Ovary (tissue), 3 donors: Measurements from ENCODE around the gene KCNMA1.

Experiments used
- EP300 ChIP-seq: sonication (generic); formaldehyde crosslinking; IDR thresholded peaks from one replicate; pipeline ENCODE4 v1.6.1; 2017; ENCODE audit warnings: antibody characterized with exemption
- POLR2A ChIP-seq: fragments of 450-650 bp; IDR thresholded peaks from one replicate; pipeline ENCODE4 v1.6.1; 2017; ENCODE audit warnings: antibody characterized with exemption, mild to moderate bottlenecking, moderate library complexity
- TF ChIP-seq, protein P1 (sequence below), 3 donors: fragments of 450-650 bp in 2 of 3; fragments of 200-600 bp in 1 of 3; IDR thresholded peaks; one replicate each; pipeline versions ENCODE4 v1.5.1 to v1.8.0; 2016 to 2022; ENCODE audit warnings: antibody characterized with exemption in 3 of 3, mild to moderate bottlenecking in 1 of 3
- donor health status: DM: no; HTN: no; CAD: no.

DNA sequence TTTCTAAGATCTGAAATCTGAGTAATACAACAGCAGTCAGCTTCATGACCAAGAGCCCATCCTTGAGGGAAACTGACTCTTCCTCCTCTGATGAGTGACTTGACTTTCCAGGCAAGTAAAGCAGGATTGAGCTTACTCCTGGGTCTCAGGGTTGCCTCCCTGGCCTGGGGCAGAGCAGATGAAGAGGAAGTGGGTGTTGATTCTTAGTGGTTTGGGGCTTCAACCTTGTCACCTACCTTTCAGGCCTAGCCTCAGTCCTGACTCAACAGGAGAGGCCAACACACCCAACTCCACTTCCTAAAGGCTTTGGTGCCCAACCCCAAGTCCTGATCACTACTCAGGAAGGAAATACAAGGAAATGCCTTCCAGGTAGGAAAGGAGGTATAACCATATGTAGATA lies 54.1 kb downstream of the KCNMA1 start:
- no peak for TF ChIP-seq POLR2A
- TF ChIP-seq, protein P1, sequence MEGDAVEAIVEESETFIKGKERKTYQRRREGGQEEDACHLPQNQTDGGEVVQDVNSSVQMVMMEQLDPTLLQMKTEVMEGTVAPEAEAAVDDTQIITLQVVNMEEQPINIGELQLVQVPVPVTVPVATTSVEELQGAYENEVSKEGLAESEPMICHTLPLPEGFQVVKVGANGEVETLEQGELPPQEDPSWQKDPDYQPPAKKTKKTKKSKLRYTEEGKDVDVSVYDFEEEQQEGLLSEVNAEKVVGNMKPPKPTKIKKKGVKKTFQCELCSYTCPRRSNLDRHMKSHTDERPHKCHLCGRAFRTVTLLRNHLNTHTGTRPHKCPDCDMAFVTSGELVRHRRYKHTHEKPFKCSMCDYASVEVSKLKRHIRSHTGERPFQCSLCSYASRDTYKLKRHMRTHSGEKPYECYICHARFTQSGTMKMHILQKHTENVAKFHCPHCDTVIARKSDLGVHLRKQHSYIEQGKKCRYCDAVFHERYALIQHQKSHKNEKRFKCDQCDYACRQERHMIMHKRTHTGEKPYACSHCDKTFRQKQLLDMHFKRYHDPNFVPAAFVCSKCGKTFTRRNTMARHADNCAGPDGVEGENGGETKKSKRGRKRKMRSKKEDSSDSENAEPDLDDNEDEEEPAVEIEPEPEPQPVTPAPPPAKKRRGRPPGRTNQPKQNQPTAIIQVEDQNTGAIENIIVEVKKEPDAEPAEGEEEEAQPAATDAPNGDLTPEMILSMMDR (IDR thresholded peaks at IDR 0.05) = no peak
- no peak for TF ChIP-seq EP300
